Type B pancreatic cell (in vitro differentiated cells): ENCODE data around the gene KLF7. TPM values are rescaled to one million over a fixed set of nuclear protein-coding genes. Genes with fewer than 3 reads are reported as not detected.

Experiments
- DNase-seq: peaks from one replicate; pipeline ENCODE4 v3.0.0; 2021; ENCODE audit warnings: mixed read lengths; ENCODE audit not compliant: unreplicated experiment; ENCODE audit errors: extremely low spot score
- H3K27ac Mint-ChIP-seq: 2 replicates; pipeline ENCODE4 v1.8.0; 2021; ENCODE audit warnings: mild to moderate bottlenecking, mixed read lengths
- H3K27me3 Mint-ChIP-seq: 2 replicates; pipeline ENCODE4 v1.8.0; 2021; ENCODE audit warnings: mixed read lengths
- H3K36me3 Mint-ChIP-seq: 2 replicates; pipeline ENCODE4 v1.8.0; 2021; ENCODE audit warnings: mixed read lengths
- H3K4me1 Mint-ChIP-seq: one replicate; pipeline ENCODE4 v1.8.0; 2021; ENCODE audit warnings: mixed read lengths; ENCODE audit not compliant: unreplicated experiment
- H3K4me3 Mint-ChIP-seq: 2 replicates; pipeline ENCODE4 v1.8.0; 2021; ENCODE audit warnings: mild to moderate bottlenecking, mixed read lengths
- H3K9me3 Mint-ChIP-seq: 2 replicates; pipeline ENCODE4 v1.8.0; 2021; ENCODE audit warnings: mixed read lengths
- CTCF ChIP-seq: fragments of 200-600 bp; sonication (generic); conservative IDR thresholded peaks from 2 replicates; pipeline ENCODE4 v1.5.0; 2021; ENCODE audit warnings: antibody characterized with exemption, mild to moderate bottlenecking
- total RNA-seq: library from RNA; stranded (reverse); gene quantifications from 2 replicates; pipeline ENCODE4 v1.2.1, GENCODE V29; 2021; ENCODE audit warnings: low replicate concordance

KLF7 gene
- total RNA-seq, 1 donor from 2014 or later: 20.3 TPM

DNA sequence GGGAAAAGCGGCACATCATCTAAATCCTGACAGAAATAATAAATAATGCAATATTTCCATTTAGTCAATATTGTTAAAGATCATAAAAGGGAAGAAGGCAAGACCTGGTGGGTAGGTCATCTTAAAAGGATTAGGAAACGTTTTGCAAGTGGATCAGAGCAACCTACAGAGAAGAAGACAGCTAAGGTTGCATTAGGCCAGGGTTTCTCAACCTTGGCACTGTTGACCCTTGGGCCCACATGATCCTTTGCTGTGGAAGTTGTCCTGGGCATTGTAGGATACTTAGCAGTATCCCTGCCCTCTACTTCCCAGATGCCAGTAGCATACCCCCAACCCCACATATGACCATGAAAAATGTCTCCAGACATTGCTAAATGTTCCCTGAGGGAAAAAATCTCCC is 55.0 kb downstream of the KLF7 start:
- DNase-seq: no peak
- Mint-ChIP-seq H3K4me1 (peaks cover 23% of the 10 kb centered on the region), H3K4me3 (no peak overlapping the region), H3K27ac (no peak overlapping the region), H3K36me3 (peaks cover 27% of the 10 kb centered on the region), H3K27me3 (no peaks in the 10 kb centered on the region), H3K9me3 (no peaks in the 10 kb centered on the region)
- TF ChIP-seq CTCF: no peak

- no peak for DNase-seq
- Mint-ChIP-seq H3K36me3 (peaks cover 27% of the 10 kb centered on the region), H3K27ac (no peak overlapping the region), H3K9me3 (no peaks in the 10 kb centered on the region), H3K27me3 (no peaks in the 10 kb centered on the region), H3K4me1 (peaks cover 23% of the 10 kb centered on the region), H3K4me3 (no peak overlapping the region)
- TF ChIP-seq CTCF: no peak
These were observed 55.4 kb downstream of the KLF7 start for GRCh38 chr2:207110310-207110709.

- no peak overlapping the region for H3K4me3 Mint-ChIP-seq
- H3K27me3 Mint-ChIP-seq: no peaks in the 10 kb centered on the region
- peaks cover 23% of the 10 kb centered on the region for H3K4me1 Mint-ChIP-seq
- DNase-seq: no peak
- TF ChIP-seq CTCF: no peak
- H3K27ac Mint-ChIP-seq: no peak overlapping the region
- peaks cover 29% of the 10 kb centered on the region for H3K36me3 Mint-ChIP-seq
- H3K9me3 Mint-ChIP-seq: no peaks in the 10 kb centered on the region
These were observed 56.0 kb downstream of the KLF7 start for GRCh38 chr2:207109768-207110167.

DNA sequence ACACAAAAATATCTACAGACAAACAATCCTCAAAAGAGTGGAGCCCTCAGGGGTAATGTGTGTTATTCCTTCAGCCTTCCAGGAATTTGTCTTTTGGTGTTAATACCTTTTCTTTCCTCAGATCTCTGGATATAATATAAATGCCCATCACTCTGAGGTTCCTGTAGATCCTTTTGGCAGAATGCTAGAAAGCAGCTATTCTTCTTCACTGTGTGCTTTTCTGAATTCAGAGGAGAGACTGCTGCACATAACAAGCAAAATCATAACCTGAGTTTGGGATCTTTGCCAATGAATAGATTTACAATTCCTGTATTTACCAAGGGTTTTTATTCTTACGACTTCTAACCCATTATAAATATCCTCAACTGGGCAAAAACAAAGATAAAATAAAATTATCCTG is 57.3 kb downstream of the KLF7 start:
- Mint-ChIP-seq H3K27ac (no peak overlapping the region), H3K27me3 (no peaks in the 10 kb centered on the region), H3K36me3 (peaks cover 29% of the 10 kb centered on the region), H3K4me1 (peaks cover 16% of the 10 kb centered on the region), H3K4me3 (no peak overlapping the region), H3K9me3 (no peaks in the 10 kb centered on the region)
- TF ChIP-seq CTCF: no peak
- no peak for DNase-seq

DNA sequence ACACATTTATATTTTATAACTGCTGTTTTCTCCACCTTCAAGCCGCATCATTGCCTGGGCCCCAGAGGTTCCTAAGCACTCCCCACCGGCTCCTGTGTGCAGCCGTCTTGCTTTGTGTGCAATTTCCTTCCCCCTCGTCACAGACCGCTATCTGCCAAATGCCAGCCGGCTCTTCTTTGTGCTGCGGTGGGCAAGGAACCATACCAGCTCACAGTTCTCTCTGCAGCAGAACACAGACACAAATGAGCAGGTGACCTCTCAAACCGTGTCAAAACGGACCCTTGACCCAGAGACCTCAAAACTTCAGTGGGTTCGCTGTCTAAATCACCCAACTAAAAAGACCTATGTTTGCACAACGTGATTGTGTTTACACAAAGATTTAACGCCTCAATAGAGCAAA is 58.2 kb downstream of the KLF7 start:
- H3K9me3 Mint-ChIP-seq: no peaks in the 10 kb centered on the region
- no peak overlapping the region for H3K4me3 Mint-ChIP-seq
- TF ChIP-seq CTCF: no peak
- no peak overlapping the region for H3K27ac Mint-ChIP-seq
- no peak for DNase-seq
- no peaks in the 10 kb centered on the region for H3K27me3 Mint-ChIP-seq
- H3K4me1 Mint-ChIP-seq: peaks cover 16% of the 10 kb centered on the region
- H3K36me3 Mint-ChIP-seq: peaks cover 29% of the 10 kb centered on the region

- TF ChIP-seq CTCF: no peak
- DNase-seq: no peak
- Mint-ChIP-seq H3K27ac (no peak overlapping the region), H3K36me3 (peaks cover 29% of the 10 kb centered on the region), H3K9me3 (no peaks in the 10 kb centered on the region), H3K4me3 (no peak overlapping the region), H3K4me1 (peaks cover 16% of the 10 kb centered on the region), H3K27me3 (no peaks in the 10 kb centered on the region)
These were observed 58.6 kb downstream of the KLF7 start for GRCh38 chr2:207107131-207107530.
